T-cell (primary cell): ENCODE results near the gene SFTA2. TPM values are rescaled to one million over a fixed set of nuclear protein-coding genes. Genes with fewer than 3 reads are reported as not detected.

Experiments used
- ATAC-seq, 4 experiments: fragments of 200-7000 bp in 3 of 4; fragments of 150-1000 bp in 1 of 4; cut with Tn5 transposase; replicated peaks in 1 of 4; 1 replicate in 3 of 4; 2 replicates in 1 of 4; pipeline ENCODE4 v1.10.0; 2021; ENCODE audit warnings: moderate library complexity in 3 of 4, mild to moderate bottlenecking in 2 of 4, moderate number of reproducible peaks in 1 of 4
- CTCF ChIA-PET, 2 donors: fragments of 300-600 bp; sonication (Branson Sonifier 250); formaldehyde crosslinking; loops; one replicate each; lab custom pipeline; 2022; ENCODE audit warnings: antibody characterized with exemption in 2 of 2; lab: Charles Lee
- POLR2A ChIA-PET, 2 donors: fragments of 300-600 bp; sonication (Branson Sonifier 250); formaldehyde crosslinking; loops; one replicate each; lab custom pipeline; 2022; ENCODE audit warnings: antibody characterized with exemption in 2 of 2; lab: Charles Lee
- DNase-seq, 35 experiments: peaks; one replicate each; pipeline versions ENCODE4 v3.0.0 to v3.0.0-alpha.2; 2013 to 2023
- H3K27ac ChIP-seq: one replicate; pipeline ENCODE4 v1.5.1; 2013; ENCODE audit warnings: low read length
- H3K27me3 ChIP-seq, 2 experiments: replicated peaks in 1 of 2; 1 replicate in 1 of 2; 2 replicates in 1 of 2; pipeline versions ENCODE4 v1.6.1 to v1.7.0; 2013; ENCODE audit warnings: low read length in 1 of 2, mixed read lengths in 1 of 2; ENCODE audit not compliant: control insufficient read depth in 2 of 2, insufficient read depth in 2 of 2; ENCODE audit errors: extremely low read depth in 1 of 2
- H3K36me3 ChIP-seq, 2 donors: 1 replicate in 1 of 2; 2 replicates in 1 of 2; pipeline versions ENCODE4 v1.6.1 to v1.7.0; 2013; ENCODE audit warnings: low read length in 1 of 2; ENCODE audit not compliant: control insufficient read depth in 2 of 2, insufficient read depth in 1 of 2; ENCODE audit errors: extremely low read depth in 1 of 2
- H3K4me1 ChIP-seq, 2 experiments: 1 replicate in 1 of 2; 2 replicates in 1 of 2; pipeline versions ENCODE4 v1.6.1 to v1.7.0; 2013; ENCODE audit warnings: low read length in 2 of 2, mixed read lengths in 1 of 2; ENCODE audit not compliant: insufficient read depth in 2 of 2, control insufficient read depth in 1 of 2; ENCODE audit errors: extremely low read depth in 1 of 2
- H3K4me3 ChIP-seq, 2 donors: 1 replicate in 1 of 2; 2 replicates in 1 of 2; pipeline versions ENCODE4 v1.5.1 to v1.7.0; 2013; ENCODE audit warnings: mild to moderate bottlenecking in 2 of 2, low read length in 1 of 2, moderate library complexity in 1 of 2; ENCODE audit not compliant: control insufficient read depth in 1 of 2; ENCODE audit errors: extremely low read depth in 1 of 2
- H3K9me3 ChIP-seq: 2 replicates; pipeline ENCODE4 v1.7.0; 2013
- H3K27ac Mint-ChIP-seq, 2 donors: one replicate each; pipeline ENCODE4 v1.8.0; 2020 to 2021; ENCODE audit warnings: mild to moderate bottlenecking in 2 of 2, mixed read lengths in 2 of 2
- H3K27me3 Mint-ChIP-seq, 2 donors: one replicate each; pipeline ENCODE4 v1.8.0; 2021 to 2022; ENCODE audit warnings: mixed read lengths in 2 of 2
- H3K36me3 Mint-ChIP-seq: one replicate; pipeline ENCODE4 v1.8.0; 2021; ENCODE audit warnings: mixed read lengths
- H3K4me1 Mint-ChIP-seq, 3 donors: one replicate each; pipeline ENCODE4 v1.8.0; 2020 to 2022; ENCODE audit warnings: mixed read lengths in 3 of 3, mild to moderate bottlenecking in 1 of 3
- H3K4me3 Mint-ChIP-seq, 3 donors: one replicate each; pipeline ENCODE4 v1.8.0; 2020 to 2022; ENCODE audit warnings: mild to moderate bottlenecking in 3 of 3, mixed read lengths in 3 of 3, moderate library complexity in 3 of 3
- H3K9me3 Mint-ChIP-seq, 3 donors: one replicate each; pipeline ENCODE4 v1.8.0; 2020 to 2022; ENCODE audit warnings: mixed read lengths in 3 of 3
- WGBS: methylation state at CpG from one replicate; pipeline ENCODE4 v1.1.5; 2013; ENCODE audit warnings: missing lambda C conversion rate; ENCODE audit not compliant: insufficient coverage; 5-methylcytosine and 5-hydroxymethylcytosine counted together
- total RNA-seq, 35 experiments: library from RNA in 6 of 35; stranded (reverse) in 6 of 35; fragments of 120-200 nt in 1 of 35; gene quantifications; one replicate each; pipeline versions ENCODE4 v1.2.1 to v1.2.4 and lab custom pipeline; 2013 to 2026

SFTA2 gene
- total RNA-seq, 5 donors from 2014 or later (not counting 1 experiment from before 2014, with no cell fraction given) = 0.51 to 0.67 TPM; not detected in 3

DNA sequence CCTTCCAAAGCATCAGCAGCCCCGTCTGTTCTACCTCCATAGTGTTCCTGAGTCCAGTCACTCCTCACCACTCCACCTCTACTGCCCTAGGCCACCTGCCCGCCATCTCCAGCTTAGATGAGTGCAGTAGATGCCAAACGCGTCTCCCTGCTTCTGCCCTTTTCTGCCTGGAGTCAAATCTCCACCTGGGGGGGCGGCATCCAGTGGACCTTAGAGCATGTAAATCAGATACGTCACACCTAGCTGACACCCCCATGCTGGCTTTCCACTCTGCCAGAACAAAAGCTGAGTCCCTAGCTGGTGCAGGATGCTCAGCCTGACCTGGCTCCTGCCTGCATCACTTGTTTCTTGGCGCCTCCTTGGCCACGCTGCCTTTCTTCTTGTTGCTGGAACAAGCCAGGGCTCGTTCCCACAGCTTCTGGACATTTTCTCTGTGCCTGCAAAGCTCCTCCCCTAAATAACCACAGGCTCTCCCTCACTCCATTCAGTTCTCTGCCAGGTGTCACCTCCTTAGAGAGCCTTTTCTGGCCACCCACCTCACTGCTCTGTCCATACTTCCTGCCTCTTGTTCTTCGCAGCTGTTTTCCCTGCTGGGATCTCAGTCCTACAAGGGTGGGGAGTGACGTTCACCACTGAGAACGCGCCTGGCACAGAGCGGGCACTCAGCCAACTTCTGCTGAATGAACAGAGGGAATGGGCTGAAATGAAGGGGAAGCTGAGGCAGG, 41.9 kb downstream of the SFTA2 start:
- Histone ChIP-seq H3K4me3 (no peak overlapping the region), H3K36me3 (peaks cover 22% of the 10 kb centered on the region in 2 donors), H3K27me3 (peaks cover 0 to 9% of the 10 kb centered on the region in 2 experiments), H3K4me1 (peaks cover 14 to 16% of the 10 kb centered on the region in 2 experiments), H3K27ac (no peak overlapping the region), H3K9me3 (no peaks in the 10 kb centered on the region)
- ATAC-seq (no peak), DNase-seq (no peak)
- Mint-ChIP-seq H3K27me3 (no peaks in the 10 kb centered on the region), H3K4me3 (no peak overlapping the region), H3K4me1 (peaks cover 16 to 19% (median 19%) of the 10 kb centered on the region in 3 donors), H3K27ac (no peak overlapping the region), H3K36me3 (peaks cover 23% of the 10 kb centered on the region), H3K9me3 (no peaks in the 10 kb centered on the region)
- 89% methylated on average over 12 of the region's 14 CpGs for WGBS
- CTCF ChIA-PET = interaction anchor here in 1 of 2 donors (0.6 kb wide), 1 partner anchor 45 kb away, joined by 3 read pairs; no protein-coding TSS in a partner anchor
- POLR2A ChIA-PET = no interaction called here

GRCh38 chr6:30889496-30889885, 42.5 kb downstream of the SFTA2 start:
- no peak overlapping the region for H3K4me3 ChIP-seq
- H3K9me3 ChIP-seq = no peaks in the 10 kb centered on the region
- H3K27me3 ChIP-seq = peaks cover 0 to 9% of the 10 kb centered on the region in 2 experiments
- no peak overlapping the region for H3K27ac ChIP-seq
- ATAC-seq (no peak), DNase-seq (no peak)
- peaks cover 20 to 22% of the 10 kb centered on the region in 2 donors for H3K36me3 ChIP-seq
- H3K27ac Mint-ChIP-seq = no peak overlapping the region
- no peaks in the 10 kb centered on the region for H3K9me3 Mint-ChIP-seq
- H3K4me1 Mint-ChIP-seq = peaks cover 19 to 23% (median 22%) of the 10 kb centered on the region in 3 donors
- H3K27me3 Mint-ChIP-seq = no peaks in the 10 kb centered on the region
- POLR2A ChIA-PET = no interaction called here
- WGBS = no CpG with 5 or more reads among the region's 4 CpGs
- H3K36me3 Mint-ChIP-seq = peaks cover 17% of the 10 kb centered on the region
- H3K4me1 ChIP-seq = peaks cover 16 to 21% of the 10 kb centered on the region in 2 experiments
- no peak overlapping the region for H3K4me3 Mint-ChIP-seq
- CTCF ChIA-PET = interaction anchor here (0.6 kb wide), 2 partner anchors 46 to 339 kb away, joined by 3 read pairs; no protein-coding TSS in a partner anchor

GRCh38 chr6:30888816-30889495, 43.0 kb downstream of the SFTA2 start:
- peaks cover 16 to 22% of the 10 kb centered on the region in 2 experiments for H3K4me1 ChIP-seq
- ChIA-PET CTCF (interaction anchor here (0.6 kb wide), 2 partner anchors 46 to 339 kb away, joined by 3 read pairs; no protein-coding TSS in a partner anchor), POLR2A (no interaction called here)
- H3K36me3 ChIP-seq = peaks cover 16 to 22% of the 10 kb centered on the region in 2 donors
- Mint-ChIP-seq H3K4me3 (no peak overlapping the region), H3K27ac (no peak overlapping the region), H3K4me1 (peaks cover 19 to 23% (median 22%) of the 10 kb centered on the region in 3 donors), H3K27me3 (no peaks in the 10 kb centered on the region), H3K36me3 (peaks cover 17% of the 10 kb centered on the region), H3K9me3 (no peaks in the 10 kb centered on the region)
- no peak overlapping the region for H3K4me3 ChIP-seq
- no peaks in the 10 kb centered on the region for H3K9me3 ChIP-seq
- no peak overlapping the region for H3K27ac ChIP-seq
- DNase-seq (no peak), ATAC-seq (no peak)
- 88% methylated on average over 6 of the region's 18 CpGs for WGBS
- peaks cover 0 to 9% of the 10 kb centered on the region in 2 experiments for H3K27me3 ChIP-seq

- Mint-ChIP-seq H3K27me3 (no peaks in the 10 kb centered on the region), H3K36me3 (peaks cover 17% of the 10 kb centered on the region), H3K4me3 (no peak overlapping the region), H3K27ac (no peak overlapping the region), H3K9me3 (no peaks in the 10 kb centered on the region), H3K4me1 (peaks cover 24 to 29% (median 29%) of the 10 kb centered on the region in 3 donors)
- Histone ChIP-seq H3K4me1 (peaks cover 23 to 30% of the 10 kb centered on the region in 2 experiments), H3K36me3 (peaks cover 11 to 22% of the 10 kb centered on the region in 2 donors), H3K9me3 (no peaks in the 10 kb centered on the region), H3K4me3 (no peak overlapping the region), H3K27me3 (peaks cover 0 to 11% of the 10 kb centered on the region in 2 experiments), H3K27ac (no peak overlapping the region)
- ATAC-seq (no peak), DNase-seq (no peak)
- WGBS = 83% methylated on average over 3 of the region's 6 CpGs
- ChIA-PET CTCF (no interaction called here), POLR2A (no interaction called here)
Observed at GRCh38 chr6:30887901-30888815, 43.8 kb downstream of the SFTA2 start.

DNA sequence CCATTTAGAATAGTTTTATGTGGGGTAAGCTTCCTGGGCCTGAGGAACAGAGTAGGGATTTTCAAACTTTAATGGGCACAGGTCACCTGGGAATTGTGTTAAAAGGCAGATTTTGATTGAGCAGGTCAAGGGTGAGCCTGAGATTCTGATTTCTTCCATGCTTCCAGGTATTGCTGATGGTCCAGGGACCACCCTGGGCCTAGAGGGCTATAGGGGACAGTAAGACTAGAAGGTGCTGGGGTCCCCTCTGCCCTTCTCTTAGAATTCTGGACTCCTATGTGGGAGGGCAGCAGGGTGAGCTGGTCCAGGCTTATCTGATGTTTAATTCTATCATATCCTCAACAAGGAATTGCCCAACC, 45.1 kb downstream of the SFTA2 start:
- Mint-ChIP-seq H3K36me3 (peaks cover 12% of the 10 kb centered on the region), H3K9me3 (no peaks in the 10 kb centered on the region), H3K4me3 (peak overlapping the region in 1 of 3 donors; percentile 75), H3K4me1 (peaks cover 27 to 33% (median 33%) of the 10 kb centered on the region in 3 donors), H3K27ac (peak overlapping the region in 1 of 2 donors; percentile 10), H3K27me3 (no peaks in the 10 kb centered on the region)
- no peak for ATAC-seq
- ChIA-PET POLR2A (no interaction called here), CTCF (interaction anchor here in 1 of 2 donors (0.6 kb wide), 1 partner anchor 270 kb away, joined by 3 read pairs; the partner anchor contains the start of genes MRPS18B and PPP1R10)
- H3K9me3 ChIP-seq = no peaks in the 10 kb centered on the region
- H3K27me3 ChIP-seq = peaks cover 0 to 11% of the 10 kb centered on the region in 2 experiments
- DNase-seq = no peak
- peaks cover 23 to 38% of the 10 kb centered on the region in 2 experiments for H3K4me1 ChIP-seq
- H3K27ac ChIP-seq = no peak overlapping the region
- peaks cover 11 to 18% of the 10 kb centered on the region in 2 donors for H3K36me3 ChIP-seq
- no peak overlapping the region for H3K4me3 ChIP-seq
